Activated CD4-positive, CD25-positive, alpha-beta regulatory T cell treated with anti-CD3 and anti-CD28 coated beads, Interleukin-2, amount 50 U/mL, for 16 hours (primary cell): ENCODE measurements around the gene LARGE1.
"Not testable (repeated sequence)": the region's sequence is repeated elsewhere in the genome, so short reads cannot be mapped to it uniquely, and the experiment has no call there.

ENCODE experiments used
- DNase-seq: peaks from one replicate; pipeline ENCODE4 v3.0.0-alpha.2; 2020; ENCODE audit warnings: low read depth, low spot score

LARGE1 gene

DNA sequence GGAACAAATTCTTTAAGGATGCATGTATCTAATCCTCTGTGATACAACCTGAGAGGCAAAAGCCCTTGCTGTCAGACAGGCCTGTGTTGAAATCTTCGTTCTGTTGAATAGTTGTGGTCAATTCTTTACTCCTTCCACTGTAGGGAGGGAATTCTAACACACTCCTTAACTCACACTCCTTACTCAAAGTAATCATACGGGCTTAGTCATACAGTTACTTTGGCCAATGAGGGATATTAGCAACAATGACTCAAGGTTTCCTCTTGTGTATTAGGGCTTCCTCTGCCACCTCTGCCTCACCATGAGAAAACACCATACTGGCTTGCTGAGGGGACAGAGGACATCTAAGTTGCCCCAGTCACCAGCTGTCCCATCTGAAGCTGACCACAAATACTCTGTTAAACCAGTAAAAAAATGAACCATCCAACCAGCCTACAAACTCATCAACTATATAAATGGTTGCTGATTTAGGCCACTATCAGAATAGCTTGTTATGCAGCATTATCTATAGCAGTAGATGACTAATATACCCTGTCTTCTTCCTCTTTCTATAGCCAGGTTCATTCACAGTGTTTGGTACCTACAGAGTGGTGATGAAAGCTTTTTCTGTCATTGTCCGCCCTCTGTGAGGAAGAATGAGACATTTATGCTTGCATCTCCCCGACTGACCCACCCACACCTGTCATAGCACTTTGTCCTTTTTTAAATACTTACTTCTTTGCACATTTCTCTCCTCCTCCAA, 539.3 kb downstream of the LARGE1 start:
- no peak for DNase-seq

DNA sequence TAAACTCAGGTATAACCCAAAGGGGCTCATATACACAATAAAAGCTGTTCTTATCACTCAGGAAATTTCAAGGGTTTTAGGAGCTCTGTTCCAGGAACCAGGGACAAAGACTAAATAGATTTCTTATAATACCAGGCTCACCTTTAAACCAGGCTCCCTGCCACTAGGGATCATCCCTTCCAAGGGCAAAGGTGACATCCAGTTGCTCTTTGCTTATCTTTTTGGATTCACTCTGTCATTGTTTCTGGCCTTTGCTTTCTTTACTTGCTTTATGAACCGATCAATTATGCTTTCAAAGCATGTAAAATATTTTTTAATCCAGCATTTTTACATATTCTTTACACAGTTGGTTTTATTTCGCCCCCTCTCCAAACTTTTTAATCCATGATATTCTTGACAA, 540.4 kb downstream of the LARGE1 start:
- DNase-seq, result no peak

DNA sequence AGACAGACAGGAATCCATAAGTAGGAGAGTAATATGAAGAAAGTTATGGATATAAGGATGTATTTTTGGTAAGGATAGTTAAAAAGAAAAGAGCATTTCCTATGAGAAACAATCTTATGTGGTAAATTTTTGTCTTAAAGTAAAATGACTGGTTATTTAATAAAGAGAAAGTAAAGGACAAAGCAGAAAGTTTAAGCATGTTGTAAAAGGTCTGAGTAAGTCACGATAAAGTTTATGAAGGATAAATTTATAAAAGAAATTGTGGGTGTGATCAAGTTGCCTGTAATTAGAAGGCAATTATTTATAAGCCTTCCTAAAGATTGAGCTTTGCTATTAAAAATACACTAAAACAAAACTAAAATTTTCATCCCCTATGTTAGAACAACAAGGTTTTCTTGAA, 547.4 kb downstream of the LARGE1 start:
- DNase-seq, result no peak

DNA sequence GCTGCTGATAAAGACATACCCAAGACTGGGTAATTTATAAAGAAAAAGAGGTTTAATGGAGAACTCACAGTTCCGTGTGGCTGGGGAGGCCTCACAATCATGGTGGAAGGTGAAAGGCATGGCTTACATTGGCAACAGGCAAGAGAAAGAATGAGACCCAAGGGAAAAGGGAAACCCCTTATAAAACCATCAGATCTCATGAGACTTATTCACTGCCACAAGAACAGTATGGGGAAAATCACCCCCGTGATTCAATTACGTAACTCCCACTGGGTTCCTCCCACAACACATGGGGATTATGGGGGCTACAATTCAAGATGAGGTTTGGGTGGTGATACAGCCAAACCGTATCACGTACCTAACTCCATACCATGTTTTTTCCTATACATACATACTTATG, 557.0 kb downstream of the LARGE1 start:
- DNase-seq, result not testable (repeated sequence)

DNA sequence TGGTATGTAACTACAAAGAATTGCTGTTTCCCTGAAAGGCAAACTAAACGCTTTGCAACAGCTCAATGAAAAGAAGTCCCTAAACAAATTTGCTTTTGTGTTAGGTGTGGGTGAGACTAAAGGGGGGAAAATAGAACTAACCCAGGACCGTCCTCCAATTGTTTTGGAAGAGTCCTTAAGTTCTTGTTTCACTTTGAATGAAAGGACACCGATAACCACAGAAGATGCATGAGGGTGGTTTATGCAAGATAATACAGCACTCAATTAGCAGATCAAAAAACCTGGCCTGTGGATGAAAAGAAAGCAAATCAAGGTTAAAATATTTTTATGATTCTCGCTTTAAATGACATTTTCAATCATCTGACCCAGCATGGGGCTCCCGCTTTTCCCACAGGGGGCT, 557.6 kb downstream of the LARGE1 start:
- no peak for DNase-seq

DNA sequence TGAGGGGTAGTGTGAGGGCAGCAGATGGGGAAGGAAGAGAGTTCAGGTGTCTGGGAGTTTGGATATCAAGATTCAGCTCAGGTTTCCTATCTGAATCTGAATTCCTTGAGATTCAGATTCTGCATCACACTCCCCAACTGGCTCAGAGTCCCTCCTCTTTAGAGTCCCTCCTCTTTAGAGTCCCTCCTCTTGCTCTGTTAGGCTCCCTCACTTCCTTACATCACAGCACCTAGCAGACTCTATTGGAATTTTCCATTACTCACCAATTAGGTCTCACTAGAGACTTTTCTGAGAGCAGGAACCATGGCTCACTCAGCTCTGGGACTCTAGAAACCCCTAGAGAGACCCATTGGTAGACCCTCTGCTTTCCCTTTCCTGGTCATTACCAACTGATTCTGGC, 558.7 kb downstream of the LARGE1 start:
- no peak for DNase-seq

DNA sequence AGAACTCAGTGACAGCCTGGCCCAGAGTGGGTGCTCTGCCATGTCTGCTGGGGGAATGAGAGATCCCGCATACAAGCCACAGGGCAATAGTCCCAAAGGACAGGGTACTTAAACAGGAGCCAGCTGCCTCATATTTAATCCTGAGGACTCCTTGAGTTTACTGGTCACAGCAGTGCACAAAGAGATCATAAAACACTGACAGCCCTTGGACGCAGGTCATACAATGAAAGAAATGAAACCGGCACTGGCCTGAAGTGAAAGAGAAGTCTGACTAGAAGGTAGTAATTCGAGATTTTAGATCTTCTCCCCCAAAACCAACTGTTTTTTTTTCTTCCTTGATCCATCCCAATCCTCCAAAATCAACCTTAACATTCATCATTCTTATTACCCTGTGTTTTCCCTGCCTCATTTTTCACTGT, 562.3 kb downstream of the LARGE1 start:
- no peak for DNase-seq

DNA sequence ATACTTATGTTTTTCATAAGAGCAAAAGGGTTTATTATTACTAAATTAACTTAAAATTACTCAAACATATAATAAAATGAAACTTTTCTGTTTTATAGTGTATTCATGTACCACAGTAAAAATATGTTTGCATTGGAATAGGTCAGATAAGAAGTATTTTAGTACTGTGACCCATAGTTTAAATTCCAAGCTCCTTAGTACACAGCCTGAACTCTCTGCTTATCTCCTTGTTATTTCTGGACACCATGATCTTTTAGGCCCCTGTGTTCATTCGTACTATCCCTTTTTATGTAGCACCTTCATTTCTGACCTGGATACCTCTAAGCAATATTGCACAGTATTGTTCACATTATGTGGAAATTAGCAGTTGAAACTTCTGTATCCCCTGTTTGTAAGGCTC, 565.3 kb downstream of the LARGE1 start:
- DNase-seq, result no peak

DNA sequence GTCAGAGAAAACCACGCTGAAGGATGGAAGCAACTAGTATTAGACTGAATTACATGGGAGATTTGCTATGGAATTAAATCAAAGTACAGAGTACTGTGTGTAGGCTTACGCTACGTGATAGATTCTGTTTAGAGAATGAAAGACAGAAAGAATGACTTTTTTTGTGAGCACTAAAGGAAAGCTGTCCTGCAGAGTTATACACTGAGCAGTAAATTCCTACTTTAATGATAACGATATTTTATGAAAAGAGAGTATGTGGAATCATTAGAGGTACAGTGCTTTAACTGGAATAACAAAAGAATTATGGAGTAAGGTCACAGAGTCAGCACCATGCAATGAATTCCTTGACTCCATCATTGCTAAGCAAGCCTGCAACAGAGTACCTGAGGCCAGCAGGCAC, 566.8 kb downstream of the LARGE1 start:
- no peak for DNase-seq

DNA sequence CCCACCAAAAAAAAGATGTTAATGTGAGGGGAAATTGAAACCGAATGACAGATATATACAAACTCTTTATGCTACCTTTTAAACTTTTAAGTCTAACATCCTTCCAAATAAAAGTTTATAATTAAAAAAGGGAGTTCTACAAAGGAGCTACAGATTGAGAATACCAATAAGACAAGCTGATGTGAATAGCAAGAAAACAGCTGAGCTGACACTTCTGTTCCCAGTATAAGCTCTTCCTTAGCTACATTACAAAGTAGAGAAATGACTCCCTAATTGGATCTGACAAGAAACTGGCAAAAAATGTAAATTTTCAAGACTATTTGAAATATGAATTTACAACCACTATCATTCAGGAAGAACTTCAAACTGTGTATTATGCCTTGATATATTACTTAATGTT, 567.5 kb downstream of the LARGE1 start:
- no peak for DNase-seq

DNA sequence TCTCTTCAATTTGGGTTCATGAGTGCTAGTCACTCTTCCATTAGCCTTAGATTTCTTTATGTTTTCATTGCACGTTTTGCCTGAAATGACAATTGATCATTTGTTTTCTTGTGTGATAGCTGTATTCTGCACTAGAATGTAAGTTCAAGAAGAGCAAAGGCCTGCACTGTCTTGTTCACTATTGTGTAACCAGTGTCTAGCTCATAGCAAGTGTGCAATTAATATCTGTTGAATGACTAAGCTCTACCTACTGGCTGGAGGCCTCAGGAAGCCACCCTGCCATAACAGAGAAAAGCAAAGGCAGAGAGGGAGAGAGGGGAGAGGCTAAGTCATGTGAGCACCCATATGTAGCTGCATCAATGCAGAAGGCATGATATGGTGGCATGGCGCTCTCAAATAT, 569.3 kb downstream of the LARGE1 start:
- no peak for DNase-seq

DNA sequence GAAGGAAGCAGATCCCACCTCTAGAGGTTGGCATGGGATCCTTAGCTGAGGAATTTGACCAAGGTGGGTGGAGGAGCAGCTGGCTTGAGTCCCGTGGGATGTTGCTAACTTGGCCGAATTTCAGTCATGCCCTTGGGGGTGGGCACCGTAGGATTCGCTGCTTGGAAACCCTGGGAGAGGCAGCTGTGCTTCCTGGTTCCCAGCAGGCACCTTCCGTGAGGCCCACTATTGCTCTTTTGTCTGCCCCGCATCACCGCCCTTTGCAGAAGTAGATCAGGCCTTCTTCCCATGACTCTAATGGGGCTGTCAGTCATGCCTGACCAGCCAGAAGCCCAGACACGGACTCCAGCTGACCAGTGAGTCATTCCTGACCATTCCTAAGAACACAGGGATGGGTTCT, 569.8 kb downstream of the LARGE1 start:
- DNase-seq, result no peak

DNA sequence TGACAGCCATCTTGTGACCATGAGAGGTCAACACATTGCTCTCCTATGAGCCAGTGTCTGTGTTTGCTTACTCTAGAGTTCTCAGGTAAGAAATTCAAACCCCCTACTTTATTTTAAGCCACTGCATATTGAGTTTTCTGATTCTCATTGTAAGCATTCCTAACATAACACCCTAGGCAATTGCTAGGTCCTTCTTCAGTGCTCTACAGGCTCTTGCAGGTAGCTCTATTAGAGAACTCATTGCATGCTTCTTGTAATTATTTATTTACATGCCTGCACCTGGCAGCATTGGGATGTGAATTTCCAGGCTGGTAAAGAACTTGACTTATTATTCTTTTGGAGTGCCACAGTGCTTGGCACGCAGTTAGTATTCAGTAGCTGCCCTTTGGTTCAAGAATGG, 573.3 kb downstream of the LARGE1 start:
- DNase-seq, result no peak

DNA sequence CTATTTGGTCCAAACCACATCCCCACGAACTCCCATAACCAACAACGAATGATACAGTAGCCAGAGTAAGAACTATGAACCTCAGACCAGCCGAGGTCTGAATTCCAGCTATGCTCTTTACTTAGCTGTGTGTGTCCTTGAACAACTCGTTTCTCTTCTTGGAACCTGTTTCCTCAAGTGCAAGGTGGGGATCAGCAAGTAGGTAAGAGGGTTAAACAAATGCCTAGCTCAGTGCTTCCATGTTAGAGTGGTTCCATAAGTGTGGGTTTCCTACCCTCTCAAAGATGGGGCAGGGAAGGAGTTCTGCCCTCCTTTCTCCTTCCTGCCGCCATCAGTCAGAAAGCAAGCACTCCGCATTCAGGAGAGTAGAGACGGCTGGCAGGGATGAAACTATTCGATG, 578.7 kb downstream of the LARGE1 start:
- DNase-seq, result no peak

DNA sequence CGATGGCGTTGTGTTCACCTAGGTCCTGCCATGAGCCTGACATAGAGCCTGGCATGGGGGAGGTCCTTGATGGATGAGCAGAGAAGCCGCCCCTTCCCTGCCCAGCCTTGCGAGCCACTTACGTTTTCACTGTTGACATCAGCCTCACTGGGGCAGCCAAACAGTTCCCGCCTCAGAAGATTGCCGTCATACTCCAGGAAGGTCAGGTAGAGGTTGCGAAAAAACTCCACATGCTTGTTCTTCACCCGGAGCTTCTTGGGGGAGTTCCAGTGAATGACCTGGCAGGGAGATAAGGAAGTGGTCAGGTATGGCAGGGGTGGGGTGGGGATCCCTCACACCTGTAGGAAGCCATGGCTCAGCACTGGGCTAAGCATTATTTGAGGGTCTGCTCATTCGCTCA, 582.8 kb downstream of the LARGE1 start:
- DNase-seq, result no peak

DNA sequence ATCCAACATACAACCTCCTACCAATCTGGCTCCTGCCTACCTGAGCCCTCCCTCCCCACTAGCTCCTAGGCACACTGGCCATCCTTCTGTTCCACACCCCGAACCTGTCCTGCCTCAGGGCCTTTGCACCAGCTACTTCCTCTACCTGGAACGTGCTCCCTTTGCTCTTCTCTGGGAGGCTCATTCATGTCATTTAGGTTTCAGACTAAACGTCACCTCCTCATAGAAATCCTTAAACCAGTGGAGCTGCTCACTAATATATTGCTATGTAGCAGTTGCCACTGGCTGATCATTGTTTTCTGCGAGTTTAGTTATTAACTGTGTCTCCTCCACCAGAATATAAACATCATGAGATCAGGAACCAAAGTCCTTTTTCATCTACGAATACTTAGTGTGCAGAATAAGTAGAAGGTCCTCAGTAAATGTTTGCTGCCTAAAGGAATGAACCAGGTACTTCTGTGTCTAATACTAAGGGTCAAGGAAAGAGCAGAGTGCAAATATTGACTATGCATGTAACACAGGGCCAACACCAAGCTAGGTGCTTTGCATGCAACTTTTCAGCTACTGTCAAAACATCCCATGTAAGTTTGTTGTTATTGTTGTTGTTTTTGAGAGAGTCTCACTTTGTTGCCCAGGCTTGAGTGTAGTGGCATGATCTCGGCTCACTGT, 584.5 kb downstream of the LARGE1 start:
- DNase-seq, result no peak

DNA sequence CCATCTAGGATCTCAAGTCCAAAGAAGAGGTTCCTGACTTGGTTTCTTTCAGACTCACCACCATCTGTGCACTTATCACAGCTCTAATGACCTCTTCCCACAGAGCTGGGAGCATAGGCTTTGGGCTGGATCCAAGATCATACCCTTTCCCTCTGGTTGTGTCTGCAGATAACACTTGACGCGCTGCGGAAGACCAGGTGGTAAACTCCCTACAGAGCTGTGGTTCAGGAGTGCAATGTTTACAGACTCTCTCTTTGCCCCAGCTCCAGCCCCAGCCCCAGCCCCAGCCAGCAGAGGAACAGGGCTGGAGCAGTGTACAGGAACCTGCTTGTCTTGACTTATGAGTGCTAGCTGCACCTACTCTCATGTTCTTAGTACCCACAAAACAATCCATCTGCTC, 587.7 kb downstream of the LARGE1 start:
- DNase-seq, result no peak

DNA sequence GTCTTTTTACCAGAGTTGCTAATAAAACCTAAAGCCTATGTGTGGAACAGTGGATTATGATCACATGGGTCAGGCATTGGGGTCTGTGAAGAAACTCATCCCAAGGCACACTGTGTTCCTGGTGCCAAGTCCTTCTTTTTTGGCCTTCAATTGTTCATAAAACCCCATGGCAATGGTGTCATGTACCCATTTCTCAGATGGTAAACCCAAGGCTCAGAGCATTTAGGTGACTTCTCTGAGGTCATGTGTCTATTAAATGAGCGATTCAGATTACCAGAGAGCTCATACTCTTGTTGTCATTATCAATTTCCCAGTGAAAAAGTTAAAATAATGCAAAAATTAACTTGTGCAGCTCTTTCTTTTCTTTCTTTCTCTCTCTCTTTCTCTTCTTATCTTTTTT, 589.3 kb downstream of the LARGE1 start:
- no peak for DNase-seq

DNA sequence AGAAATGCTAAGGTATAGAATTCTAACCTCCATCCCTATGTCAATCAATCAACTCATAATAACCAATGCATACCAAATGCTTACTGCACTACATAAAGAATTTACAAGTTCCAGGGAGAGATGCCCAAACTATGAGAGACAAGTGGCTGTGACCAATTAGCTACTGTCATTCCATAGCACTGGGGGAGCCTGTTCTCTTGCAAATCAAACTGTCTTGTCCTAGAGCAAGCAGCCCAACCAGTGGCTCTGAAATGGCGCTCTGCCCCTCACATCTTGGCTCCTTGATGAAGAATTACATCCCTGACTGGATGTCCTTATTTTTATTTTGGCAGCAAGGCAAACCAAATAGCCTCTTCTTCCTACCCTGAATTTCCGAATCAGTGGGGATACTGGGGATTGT, 589.7 kb downstream of the LARGE1 start:
- no peak for DNase-seq

DNA sequence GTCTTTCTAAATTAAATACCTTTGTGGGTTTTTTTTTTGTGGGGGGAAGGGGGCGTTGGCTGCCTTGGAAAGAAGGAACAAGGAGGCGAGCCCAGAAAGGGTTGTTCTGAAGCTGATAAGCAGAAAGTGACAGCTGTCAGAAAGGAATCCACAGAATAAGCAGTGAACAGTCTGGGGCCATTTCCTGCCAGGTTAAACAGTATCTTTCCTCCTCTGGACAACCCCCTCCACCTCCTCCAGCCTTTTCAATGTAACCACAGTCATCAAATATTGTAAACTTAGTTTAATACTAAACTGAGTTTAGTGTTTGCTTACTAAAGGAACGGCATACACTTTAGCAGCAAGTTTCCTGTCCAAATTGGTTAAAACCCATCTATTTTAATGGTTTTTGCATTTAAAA, 590.9 kb downstream of the LARGE1 start:
- no peak for DNase-seq

DNA sequence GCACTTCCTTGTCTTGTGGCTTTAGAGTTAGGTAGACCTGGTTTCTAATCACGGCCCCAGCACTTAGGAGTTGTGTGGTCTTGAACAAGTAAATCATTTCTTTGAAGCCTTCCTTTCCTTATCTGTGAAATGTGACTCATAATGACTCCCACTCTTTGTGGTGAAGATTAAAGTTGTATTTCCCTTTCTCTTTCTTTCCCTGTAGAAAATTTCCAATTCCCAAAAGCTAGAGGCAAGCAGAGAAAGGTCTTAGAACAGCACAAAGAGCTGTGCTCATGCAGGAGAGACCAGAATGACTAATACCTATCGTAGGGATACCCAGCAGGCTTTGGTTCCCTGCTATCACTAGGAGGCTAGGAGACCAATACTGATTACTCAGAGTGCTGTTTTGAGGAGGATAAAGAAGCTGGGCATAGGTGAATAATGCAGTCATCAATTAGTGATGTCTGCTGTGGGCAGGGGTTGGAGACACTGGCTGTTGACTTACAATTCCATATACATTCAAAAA, 591.4 kb downstream of the LARGE1 start:
- DNase-seq, result no peak

DNA sequence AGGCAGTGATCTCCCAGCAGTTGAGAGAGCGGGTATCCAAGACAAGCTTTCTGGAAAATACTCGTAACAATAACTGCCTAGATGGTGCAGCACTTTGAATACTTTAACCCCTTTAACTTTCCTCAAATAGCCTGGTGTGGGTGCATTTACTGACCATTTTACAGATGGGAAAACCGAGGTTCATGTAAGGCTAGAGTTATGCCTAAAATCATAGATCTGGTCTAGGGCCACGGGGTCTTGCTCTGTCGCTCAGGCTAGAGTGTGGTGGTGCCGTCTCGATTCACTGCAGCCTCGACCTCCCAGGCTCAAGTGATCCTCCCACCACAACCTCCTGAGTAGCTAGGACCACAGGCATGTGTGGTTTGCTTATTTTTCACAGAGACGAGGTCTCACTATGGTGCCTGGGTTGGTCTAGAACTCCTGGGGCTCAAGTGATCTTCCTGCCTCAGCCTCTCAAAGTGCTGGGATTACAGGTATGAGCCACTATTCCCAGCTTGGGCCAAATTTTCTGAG, 592.9 kb downstream of the LARGE1 start:
- DNase-seq, result no peak
